ENCODE data around the gene EPM2A.
"Not testable (repeated sequence)": the region's sequence is repeated elsewhere in the genome, so short reads cannot be mapped to it uniquely, and the experiment has no call there.

Gene EPM2A

DNA sequence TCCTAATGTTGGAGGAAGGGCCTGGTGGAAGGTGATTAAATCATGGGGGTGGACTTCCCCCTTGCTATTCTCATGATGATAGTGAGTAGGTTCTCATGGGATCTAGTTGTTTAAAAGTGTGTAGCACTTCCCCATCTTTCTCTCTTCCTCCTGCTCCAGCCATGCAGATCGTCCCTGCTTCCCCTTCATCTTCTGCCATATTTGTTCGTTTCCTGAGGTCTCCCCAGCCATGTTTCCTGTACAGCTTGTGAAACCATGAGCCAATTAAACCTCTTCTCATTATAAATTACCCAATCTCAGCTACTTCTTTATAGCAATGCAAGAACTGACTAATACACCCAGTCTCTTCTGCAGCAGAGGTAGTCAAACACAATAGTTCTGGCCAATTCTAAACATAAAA is 5.4 kb downstream of the EPM2A start:
- DNase-seq (ENCODE audit: low spot score), result no peak

DNA sequence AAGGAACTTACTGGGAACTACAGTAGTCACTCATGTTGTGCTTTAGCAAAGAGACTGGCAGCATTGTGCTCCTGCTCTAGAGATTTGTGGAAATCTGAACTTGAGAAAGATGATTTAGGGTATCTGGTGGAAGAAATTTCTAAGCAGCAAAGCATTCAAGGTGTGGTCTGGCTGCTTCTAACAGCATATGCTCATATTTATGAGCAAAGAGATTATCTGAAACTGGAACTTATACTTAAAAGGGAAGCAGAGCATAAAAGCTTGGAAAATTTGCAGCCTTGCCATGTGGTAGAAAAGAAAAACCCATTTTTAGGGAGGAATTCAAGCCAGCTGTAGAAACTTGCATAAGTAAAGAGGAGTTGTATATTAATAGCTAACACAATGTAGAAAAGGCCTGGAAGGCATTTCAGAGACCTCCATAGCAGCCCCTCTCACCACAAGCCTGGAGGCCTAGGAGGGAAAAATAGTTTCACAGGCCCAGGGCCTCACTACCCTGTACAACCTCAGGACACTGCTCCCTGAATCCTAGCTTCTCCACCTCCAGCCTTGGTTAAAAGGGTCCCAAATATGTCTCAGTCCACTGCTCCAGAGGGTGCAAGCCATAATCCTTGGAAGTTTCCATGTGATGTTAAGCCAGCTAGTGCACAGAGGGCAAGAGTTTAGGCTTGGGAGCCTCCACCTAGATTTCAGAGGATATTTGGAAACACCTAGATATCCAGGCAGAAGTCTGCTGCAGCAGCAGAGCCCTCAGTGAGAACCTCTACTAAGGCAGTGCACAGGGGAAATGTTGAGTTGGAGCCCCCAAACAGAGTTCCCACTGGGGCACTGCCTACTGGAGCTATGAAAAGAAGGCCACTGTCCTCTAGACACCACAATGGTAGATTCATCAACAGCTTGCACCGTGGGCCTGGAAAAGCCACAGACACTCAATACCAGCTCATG is 6.6 kb downstream of the EPM2A start:
- no peak for DNase-seq (ENCODE audit: low spot score)

DNA sequence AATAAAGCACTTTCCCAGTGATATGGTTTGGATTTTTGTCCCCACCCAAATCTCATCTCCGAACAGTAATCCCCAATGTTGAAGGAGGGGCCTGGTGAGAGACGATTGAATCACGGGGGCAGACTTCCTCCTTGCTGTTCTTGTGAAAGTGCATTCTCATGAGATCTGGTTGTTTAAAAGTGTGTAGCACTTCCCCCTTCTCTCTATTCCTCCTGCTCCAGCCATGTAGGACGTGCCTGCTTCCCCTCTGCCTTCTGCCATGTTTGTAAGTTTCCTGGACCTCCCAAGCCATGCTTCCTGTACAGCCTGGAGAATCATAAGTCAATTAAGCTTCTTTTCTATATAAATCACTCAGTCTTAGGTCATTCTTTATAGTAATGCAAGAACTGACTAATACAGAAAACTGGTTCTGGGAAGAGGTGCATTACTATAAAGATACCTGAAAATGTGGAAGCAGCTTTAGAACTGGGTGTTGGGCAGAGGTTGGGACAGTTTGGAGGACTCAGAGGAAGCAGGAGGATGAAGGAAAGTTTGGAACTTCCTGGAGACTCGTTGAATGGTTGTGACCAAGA is 7.4 kb downstream of the EPM2A start:
- DNase-seq (ENCODE audit: low spot score), result no peak

DNA sequence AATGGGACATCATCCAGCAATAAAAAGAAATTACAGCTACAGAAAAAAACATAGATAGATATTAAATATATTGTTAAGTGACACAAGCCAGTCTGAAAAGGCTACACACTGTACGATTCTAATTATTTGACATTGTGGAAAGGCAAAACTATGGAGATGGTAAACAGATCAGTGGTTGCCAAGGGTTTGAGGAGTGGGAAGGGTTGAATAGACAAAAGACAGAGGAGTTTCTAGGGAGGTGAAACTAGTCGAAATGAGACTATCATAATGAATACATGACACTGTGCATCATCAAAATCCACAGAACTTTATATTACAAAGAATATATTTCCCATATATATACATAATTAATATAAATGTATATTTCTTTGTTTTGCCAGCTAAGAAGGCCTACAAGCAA is 9.8 kb downstream of the EPM2A start:
- no peak for DNase-seq (ENCODE audit: low spot score)

DNA sequence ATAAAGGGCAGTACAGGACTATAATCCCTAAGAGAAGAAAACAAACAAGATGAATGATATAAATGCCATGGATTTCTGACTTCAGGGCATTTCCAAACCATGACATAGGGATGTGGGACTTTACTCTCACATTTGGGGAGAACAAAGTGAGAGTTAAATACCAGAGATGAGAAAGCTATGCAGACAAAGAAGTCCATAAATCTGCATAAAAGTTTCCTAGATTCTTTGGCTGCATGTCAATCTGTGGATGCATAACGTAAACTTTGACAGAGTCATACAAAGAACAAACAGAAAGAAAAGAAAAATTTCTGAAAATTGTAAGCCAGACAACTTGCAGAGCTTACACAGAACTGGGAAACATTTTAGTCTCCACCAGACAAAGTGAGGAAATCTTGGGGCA is 11.7 kb downstream of the EPM2A start:
- no peak for DNase-seq (ENCODE audit: low spot score)

DNA sequence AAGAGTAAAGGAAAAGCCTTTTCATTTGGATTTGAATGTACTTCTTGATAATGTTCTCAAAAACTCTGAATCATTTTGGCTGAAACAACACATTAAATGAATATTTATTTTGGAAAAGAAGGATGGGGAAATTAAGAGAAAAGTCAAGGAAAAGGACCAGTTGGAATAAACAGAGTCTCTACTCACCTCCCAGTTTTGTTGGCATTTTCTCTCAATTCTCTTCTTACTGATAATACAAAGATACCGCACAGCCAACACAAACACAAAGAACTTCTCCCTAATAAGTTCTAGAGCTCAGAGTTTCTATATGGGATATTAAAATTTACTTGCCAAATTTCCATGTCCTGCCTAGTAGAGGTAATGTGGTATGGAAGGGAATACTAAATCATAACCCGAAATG is 13.1 kb downstream of the EPM2A start:
- no peak for DNase-seq (ENCODE audit: low spot score)

DNA sequence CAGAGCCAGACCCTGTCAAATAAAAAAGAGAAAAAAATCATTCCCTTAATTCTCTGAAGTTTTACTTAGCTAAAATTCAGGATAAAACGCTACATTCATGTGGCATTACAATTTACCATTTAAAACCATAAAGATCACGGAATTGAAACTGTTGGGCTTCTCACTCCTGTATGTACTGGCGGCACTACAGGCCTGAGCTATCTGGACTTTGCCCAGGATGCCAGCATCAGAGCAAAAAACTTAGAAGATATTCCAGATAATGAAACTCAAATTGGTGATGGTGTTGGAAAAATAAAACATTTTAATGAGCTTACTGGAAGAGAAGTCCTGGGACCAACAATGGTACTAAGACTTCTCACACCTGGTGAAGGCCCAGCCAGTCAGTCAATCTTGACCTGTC is 14.2 kb downstream of the EPM2A start:
- DNase-seq (ENCODE audit: low spot score), result no peak

DNA sequence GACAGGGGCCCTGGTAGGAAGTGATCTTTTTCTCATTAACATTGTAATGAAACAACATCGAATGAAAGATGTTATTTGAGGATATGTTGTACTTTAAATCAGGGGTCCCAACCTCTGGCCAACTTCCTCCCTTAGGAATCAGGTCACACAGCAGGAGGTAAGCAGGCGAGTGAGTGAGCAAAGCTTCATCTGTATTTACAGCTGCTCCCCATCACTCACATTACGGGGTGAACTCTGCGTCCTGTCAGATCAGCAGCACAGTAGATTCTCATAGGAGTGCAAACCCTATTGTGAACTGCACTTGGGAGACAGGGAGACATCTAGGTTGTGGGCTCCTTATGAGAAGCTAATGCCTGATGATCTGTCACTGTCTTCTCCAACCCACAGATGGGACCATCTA is 19.9 kb downstream of the EPM2A start:
- DNase-seq (ENCODE audit: low spot score), result no peak

DNA sequence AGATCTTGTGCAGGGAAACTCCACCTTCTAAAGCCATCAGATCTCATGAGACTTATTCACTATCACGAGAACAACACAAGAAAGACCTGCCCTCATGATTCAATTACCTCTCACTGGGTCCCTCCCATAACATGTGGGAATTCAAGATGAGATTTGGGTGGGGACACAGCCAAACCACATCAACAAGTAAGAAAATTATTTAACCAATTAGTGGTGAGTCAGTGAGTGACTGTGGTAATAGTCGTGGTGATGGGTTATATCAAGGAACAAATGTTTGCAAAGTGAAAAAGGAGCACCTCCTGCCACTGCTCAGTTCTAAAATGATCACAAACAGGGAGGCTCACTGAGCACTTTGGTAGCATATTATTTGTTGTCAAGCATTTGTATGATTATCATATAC is 20.6 kb downstream of the EPM2A start:
- no peak for DNase-seq (ENCODE audit: low spot score)

DNA sequence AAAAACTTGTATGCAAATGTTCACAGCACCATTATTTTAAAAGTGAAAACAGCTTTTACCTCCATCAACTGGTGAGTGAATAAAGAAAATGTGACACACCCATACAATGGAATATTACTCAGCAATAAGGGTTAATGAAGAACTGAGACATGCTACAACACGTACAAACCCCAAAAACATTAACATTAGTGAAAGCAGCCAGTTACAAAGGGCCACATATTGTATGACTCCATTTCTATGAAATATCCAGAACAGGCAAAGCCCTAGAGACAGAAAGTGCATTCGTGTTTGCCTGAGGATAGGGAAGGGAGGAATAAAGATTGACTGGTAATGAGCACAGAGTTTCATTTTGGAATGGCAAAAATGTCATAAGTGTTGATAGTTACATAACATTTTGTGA is 21.5 kb downstream of the EPM2A start:
- DNase-seq (ENCODE audit: low spot score), result no peak

DNA sequence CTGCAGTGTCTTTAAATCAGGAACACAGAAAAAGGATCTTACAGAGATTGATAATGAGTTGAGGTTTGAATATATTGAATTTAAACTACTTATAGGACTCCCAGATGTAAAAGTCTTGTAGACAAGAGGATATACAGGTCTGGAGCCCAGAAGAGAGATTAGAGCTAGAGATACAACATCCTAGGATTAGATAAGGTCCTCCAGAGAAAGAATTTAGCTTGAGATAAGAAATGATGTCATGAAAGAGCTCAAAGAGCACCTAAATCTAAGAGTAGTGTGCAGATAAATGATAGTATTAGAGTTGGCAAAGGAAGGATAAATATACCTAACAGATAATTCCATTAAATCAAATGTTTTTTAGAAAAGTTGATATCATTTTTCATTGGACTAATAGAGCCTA is 23.9 kb downstream of the EPM2A start:
- no peak for DNase-seq (ENCODE audit: low spot score)

DNA sequence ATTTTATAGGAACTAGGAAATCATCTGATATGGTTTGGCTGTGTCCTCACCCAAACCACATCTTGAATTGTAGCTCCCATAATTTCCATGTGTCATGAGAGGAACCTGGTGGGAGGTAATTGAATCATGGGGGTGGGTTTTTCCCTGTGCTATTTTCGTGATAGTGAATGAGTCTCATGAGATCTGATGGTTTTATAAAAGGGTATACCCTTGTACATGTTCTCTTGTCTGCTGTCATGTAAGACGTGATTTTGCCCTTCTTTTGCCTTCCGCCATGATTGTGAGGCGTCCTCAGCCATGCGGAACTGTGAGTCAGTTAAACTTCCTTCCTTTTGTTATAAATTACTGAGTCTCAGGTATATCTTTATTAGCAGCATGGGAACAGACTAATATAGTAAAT is 27.9 kb downstream of the EPM2A start:
- DNase-seq (ENCODE audit: low spot score), result no peak

DNA sequence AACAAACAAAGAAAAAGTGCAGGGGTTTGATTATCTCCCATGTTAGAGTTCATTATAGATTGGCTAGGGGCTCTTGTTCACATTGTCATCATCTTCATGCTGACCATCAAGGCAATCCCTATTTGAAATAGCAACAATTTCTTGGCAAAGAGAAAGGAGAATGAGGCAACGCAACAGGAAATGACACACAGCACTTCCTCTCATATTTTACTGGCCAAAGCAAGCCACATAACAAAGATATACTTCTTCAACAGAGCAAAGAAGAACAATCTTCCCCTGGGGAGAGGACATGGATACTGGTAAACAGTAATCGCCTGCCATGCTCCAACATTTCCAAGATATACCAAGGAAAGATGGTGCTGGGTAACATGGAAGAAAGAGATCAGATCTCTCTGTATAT is 29.8 kb downstream of the EPM2A start:
- no peak for DNase-seq (ENCODE audit: low spot score)

DNA sequence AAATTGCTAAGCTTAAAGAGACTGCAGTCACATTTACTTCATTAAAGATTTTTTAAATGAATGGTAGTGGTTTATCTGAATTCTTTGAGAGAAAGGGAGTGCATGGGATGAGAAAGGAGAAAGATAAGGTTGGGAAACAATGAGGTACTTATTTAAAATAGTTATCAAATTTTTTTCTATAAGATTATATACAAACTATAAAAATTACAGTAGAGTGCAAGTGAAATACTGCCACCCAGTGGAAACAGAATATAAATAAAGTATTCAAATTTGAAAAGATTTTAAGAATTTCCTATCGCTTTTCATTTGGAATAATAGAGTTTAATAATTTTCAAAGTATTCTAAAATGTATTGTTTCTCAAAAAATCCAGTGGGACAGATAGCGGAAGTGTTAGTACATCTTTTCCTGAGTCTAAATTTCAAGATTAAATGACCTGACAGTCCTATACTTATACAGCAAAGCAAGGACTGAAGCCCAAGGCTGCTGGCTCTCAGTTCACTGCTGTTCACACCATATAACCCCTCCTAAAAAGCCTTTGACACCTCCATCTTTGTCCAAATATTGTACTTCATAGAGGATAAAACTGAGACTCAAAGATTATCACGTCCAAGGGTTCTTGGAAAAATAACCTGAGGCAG is 31.1 kb downstream of the EPM2A start:
- no peak for DNase-seq (ENCODE audit: low spot score)

DNA sequence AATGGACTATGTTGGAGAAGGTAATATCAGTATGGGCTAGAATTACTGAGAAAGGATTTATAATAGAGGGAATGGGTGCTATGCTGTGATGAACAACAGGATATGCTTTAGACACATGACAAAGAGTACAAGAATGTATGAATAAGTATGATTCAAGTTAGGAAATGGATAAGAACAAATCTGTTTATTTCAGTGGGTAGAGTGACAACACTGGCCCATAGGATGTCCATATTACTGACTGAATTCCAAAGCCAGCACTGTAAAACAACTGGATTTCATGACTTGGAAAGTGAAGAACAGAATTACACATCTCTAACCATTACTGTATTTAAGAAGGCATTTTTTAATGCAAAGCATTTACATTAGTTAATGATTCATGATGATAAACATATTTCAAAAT is 35.9 kb downstream of the EPM2A start:
- DNase-seq (ENCODE audit: low spot score), result no peak

DNA sequence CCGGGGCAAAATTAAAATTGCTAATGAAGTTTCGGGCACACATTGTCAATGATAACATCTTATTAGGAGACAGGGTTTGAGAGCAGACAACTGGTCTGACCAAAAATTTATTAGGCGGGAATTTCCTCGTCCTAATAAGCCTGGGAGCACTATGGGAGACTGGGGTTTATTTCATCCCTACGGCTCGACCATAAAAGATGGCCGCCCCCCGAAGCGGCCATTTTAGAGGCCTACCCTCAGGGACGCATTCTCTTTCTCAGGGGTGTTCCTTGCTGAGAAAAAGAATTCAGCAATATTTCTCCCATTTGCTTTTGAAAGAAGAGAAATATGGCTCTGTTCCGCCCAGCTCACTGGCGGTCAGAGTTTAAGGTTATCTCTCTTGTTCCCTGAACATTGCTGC is 37.9 kb downstream of the EPM2A start:
- DNase-seq (ENCODE audit: low spot score), result not testable (repeated sequence)

DNA sequence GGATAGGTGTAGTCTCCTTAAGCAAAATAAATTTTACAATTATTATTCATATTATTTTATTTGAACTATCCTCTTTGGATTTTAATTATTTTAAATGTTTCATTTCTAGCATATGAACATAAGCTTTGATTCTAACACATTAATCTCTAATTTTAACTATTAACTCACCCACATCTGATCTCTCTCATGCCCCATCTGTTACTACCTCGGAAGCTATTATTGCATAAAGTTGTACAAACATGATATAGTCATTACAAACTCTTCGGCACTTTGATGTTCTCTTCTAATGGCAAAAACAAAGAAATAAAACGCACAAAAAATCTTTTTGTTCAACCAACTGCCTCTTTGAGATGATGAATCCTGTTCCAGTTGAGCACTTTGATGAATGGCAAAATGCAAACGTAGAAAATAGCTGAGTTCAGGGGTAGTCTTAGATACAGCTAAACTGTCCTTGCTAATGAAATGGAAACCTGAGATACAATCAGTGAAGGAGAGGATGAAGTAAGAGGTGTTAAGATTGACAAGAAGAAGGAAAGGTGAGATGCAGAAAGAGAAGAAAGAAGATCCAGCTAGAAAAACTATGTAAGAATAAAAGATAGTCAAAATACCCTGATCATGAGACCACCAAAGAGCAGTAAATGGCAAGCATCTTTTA is 41.1 kb downstream of the EPM2A start:
- no peak for DNase-seq (ENCODE audit: low spot score)

DNA sequence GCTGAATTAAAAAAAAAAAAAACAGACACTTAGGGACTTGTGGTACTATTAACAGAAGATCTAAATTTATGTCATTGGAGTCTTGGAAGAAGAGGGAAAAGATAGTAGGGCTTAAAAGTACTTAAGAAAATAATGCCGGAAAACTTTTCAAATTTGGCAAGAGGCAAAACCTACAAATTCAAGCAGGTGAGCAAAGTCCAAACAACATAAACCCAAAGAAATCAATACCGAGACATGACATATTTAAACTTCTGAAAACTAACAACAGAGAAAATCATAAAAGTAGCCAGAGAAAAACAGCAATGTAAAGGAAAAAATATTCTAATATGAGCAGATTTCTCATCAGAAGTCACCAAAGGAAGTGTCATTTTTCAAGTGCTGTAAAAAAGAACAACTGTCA is 44.4 kb downstream of the EPM2A start:
- no peak for DNase-seq (ENCODE audit: low spot score)

DNA sequence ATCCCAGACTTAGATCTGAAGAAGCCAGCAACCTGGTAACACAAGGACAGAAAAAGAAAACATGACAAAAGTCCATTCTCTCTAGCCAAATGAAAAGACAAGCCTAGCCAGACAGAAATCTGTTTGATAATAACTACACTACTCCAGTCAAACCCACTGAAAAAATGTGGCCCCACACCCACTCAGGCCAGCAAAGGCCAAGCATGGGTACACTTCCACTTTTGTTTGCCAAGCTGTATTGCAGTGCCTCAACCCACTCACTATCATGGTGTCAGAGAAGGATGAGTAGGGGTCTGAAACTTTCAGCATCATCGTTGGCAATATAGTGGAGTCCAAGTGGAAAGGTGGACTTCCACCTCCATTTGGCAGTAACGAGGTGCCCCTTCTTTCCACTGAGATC is 45.8 kb downstream of the EPM2A start:
- no peak for DNase-seq (ENCODE audit: low spot score)

DNA sequence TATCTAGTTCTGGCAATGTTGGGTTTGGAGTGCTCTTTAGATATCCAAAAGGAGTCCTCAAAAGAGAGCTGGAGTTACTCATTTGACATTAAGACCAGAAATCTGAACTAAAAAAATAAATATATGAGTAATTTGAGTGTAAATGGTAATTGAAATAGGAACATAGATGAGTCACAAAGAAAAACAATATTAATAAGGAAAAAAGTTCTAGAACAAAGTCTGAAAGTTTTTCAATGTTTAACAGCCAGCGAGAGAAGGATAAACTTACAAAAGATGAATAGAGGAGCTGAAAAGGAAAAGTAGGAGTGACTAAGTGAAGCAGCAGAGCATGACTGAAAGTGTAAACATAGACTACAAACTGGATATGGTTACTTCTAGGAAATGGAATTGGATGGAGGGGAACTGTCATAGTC is 46.8 kb downstream of the EPM2A start:
- no peak for DNase-seq (ENCODE audit: low spot score)

DNA sequence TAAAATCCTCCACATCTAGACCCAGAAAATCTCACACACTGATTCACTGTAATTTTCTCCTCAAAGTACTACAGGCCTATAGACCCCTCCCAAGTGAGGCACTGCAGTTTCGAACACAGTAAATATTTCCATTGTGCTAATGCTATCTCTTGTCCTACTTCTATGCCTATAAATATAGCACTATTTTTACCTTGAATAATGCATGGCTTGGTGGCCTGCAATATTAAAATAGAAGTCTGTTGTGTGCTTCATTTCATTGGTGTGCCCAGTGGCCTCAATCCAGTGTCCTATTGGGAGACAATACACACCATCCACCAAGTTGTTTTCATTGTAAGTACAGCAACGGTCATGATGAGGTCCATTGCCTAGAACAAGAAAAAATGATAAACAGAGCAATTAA is 49.4 kb downstream of the EPM2A start:
- DNase-seq (ENCODE audit: low spot score), result no peak

DNA sequence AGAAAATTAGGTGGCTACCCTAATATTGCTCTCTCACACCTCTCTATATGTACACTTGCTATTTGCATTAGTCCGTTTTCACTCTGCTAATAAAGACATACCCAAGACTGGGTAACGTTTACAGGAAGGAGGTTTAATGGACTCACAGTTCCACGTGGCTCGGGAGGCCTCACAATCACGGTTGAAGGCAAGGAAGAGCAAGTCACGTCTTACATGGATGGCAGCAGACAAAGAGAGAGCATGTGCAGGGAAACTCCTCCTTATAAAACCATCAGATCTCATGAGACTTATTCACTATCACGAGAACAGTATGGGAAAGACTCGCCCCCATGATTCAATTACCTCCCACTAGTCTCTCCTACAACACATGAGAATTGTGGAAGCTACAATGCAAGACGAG is 53.4 kb downstream of the EPM2A start:
- no peak for DNase-seq (ENCODE audit: low spot score)

DNA sequence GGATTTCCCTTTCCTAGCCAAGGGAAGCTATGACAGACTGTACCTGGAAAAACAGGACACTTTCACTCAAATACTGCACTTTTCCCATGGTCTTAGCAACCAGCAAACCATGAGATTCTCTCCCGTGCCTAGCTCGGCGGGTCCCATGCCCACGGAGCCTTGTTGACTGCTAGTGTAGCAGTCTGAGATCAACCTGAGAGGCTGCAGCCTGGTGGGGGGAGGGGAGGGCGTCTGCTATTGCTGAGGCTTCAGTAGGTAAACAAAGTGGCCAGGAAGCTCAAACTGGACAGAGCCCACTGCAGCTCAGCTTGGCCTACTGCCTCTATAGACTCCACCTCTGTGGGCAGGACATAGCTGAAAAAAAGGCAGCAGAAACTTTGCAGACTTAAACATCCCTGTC is 61.8 kb downstream of the EPM2A start:
- no peak for DNase-seq (ENCODE audit: low spot score)
